IMR-90 (cell line): ENCODE data around the gene TEX261.

Experiments used
- CTCF ChIP-seq: conservative IDR thresholded peaks from 2 replicates; pipeline ENCODE4 v1.5.1; 2012; ENCODE audit warnings: mild to moderate bottlenecking, low read depth, low read length, improper control_type of control experiment
- MAFK ChIP-seq: IDR thresholded peaks from 2 replicates; pipeline ENCODE4 v1.6.1; 2012; ENCODE audit warnings: low read depth, low read length, improper control_type of control experiment
- POLR2A ChIP-seq: IDR thresholded peaks from 2 replicates; pipeline ENCODE4 v1.6.1; 2012; ENCODE audit warnings: mild to moderate bottlenecking, low read depth, low read length
- RCOR1 ChIP-seq: IDR thresholded peaks from 2 replicates; pipeline ENCODE4 v1.6.1; 2012; ENCODE audit warnings: mild to moderate bottlenecking, low read length, improper control_type of control experiment; ENCODE audit not compliant: insufficient replicate concordance

GRCh38 chr2:71003966-71004755, 9.5 kb upstream of the TEX261 start:
- TF ChIP-seq MAFK (no peak), CTCF (no peak), RCOR1 (no peak), POLR2A (no peak)
